Endothelial cell of umbilical vein (primary cell): ENCODE measurements around the gene STAT2. TPM values are rescaled to one million over a fixed set of nuclear protein-coding genes. Genes with fewer than 3 reads are reported as not detected.

Experiments
- BruUV-seq: library from RNA; stranded (reverse); fragments of 400-500 nt; replicated peaks from 2 replicates; lab custom pipeline; 2021; lab: Mats Ljungman, UMichigan
- CTCF ChIA-PET: fragments of 300-600, 350-600 bp; sonication (Branson Sonifier 250); formaldehyde crosslinking; loops from one replicate; lab custom pipeline; 2021; ENCODE audit warnings: antibody characterized with exemption, inconsistent platforms; lab: Charles Lee
- POLR2A ChIA-PET: fragments of 300-600, 350-600 bp; sonication (Branson Sonifier 250); formaldehyde crosslinking; loops from one replicate; lab custom pipeline; 2021; ENCODE audit warnings: antibody characterized with exemption, inconsistent platforms; lab: Charles Lee
- DNase-seq: peaks from one replicate; pipeline ENCODE4 v3.0.0-alpha.2; 2011; ENCODE audit warnings: low read depth, low spot score
- FAIRE-seq: peaks from 2 replicates; lab custom pipeline; 2011; peaks lifted over from hg19 to GRCh38; lab: Jason Lieb, UNC
- H2AFZ ChIP-seq: 2 replicates; pipeline ENCODE4 v1.6.0; 2012; ENCODE audit warnings: low read depth, low read length, control low read depth, inconsistent platforms
- H3K27ac ChIP-seq: 2 replicates; pipeline ENCODE4 v1.5.1; 2011; ENCODE audit warnings: low read depth, mild to moderate bottlenecking, control low read depth, low read length, moderate library complexity; ENCODE audit not compliant: insufficient read depth
- H3K27me3 ChIP-seq, 2 experiments: 2 replicates each; pipeline versions ENCODE4 v1.6.0 to v1.6.1; 2011; ENCODE audit warnings: low read length in 2 of 2, mixed read lengths in 1 of 2; ENCODE audit not compliant: control insufficient read depth in 2 of 2, insufficient read depth in 2 of 2
- H3K36me3 ChIP-seq, 2 experiments: 2 replicates in 1 of 2; 3 replicates in 1 of 2; pipeline ENCODE4 v1.5.1; 2011; ENCODE audit warnings: low read length in 2 of 2, mild to moderate bottlenecking in 1 of 2, moderate library complexity in 1 of 2; ENCODE audit not compliant: control insufficient read depth in 2 of 2, insufficient read depth in 2 of 2; ENCODE audit errors: extremely low read depth in 1 of 2
- H3K4me1 ChIP-seq: 3 replicates; pipeline ENCODE4 v1.5.1; 2011; ENCODE audit warnings: mild to moderate bottlenecking, low read length; ENCODE audit not compliant: control insufficient read depth, insufficient read depth; ENCODE audit errors: extremely low read depth
- H3K4me2 ChIP-seq: 2 replicates; pipeline ENCODE4 v1.6.1; 2011; ENCODE audit warnings: low read length, control low read depth, mixed read lengths; ENCODE audit not compliant: insufficient read depth
- H3K4me3 ChIP-seq, 3 experiments: fragments of 200-600 bp in 1 of 3; sonication (generic), shearing (Covaris generic) in 1 of 3; replicated peaks in 1 of 3; 2 replicates each; pipeline ENCODE4 v1.5.1; 2011 to 2016; ENCODE audit warnings: control low read depth in 3 of 3, low read length in 3 of 3, mild to moderate bottlenecking in 2 of 3, inconsistent platforms in 1 of 3, low read depth in 1 of 3, moderate library complexity in 1 of 3; ENCODE audit not compliant: insufficient read depth in 1 of 3
- H3K79me2 ChIP-seq: 2 replicates; pipeline ENCODE4 v1.6.0; 2012; ENCODE audit warnings: low read length, inconsistent platforms; ENCODE audit not compliant: control insufficient read depth, insufficient read depth
- H3K9ac ChIP-seq: replicated peaks from 2 replicates; pipeline ENCODE3; 2011; ENCODE audit warnings: low read length, control low read depth; ENCODE audit not compliant: insufficient read depth; ENCODE audit errors: extremely low read depth
- H3K9me1 ChIP-seq: replicated peaks from 3 replicates; pipeline ENCODE4 v1.6.0; 2011; ENCODE audit warnings: mild to moderate bottlenecking, low read length; ENCODE audit not compliant: control insufficient read depth, insufficient read depth; ENCODE audit errors: extremely low read depth
- H3K9me3 ChIP-seq: replicated peaks from 2 replicates; pipeline ENCODE4 v1.5.1; 2012; ENCODE audit warnings: low read length, inconsistent platforms; ENCODE audit not compliant: control insufficient read depth, insufficient read depth
- H4K20me1 ChIP-seq: replicated peaks from 2 replicates; pipeline ENCODE3; 2011; ENCODE audit warnings: mild to moderate bottlenecking, low read length; ENCODE audit not compliant: control insufficient read depth, insufficient read depth; ENCODE audit errors: extremely low read depth
- CTCF ChIP-seq, 2 donors: IDR thresholded peaks; 1 replicate in 1 of 2; 2 replicates in 1 of 2; pipeline ENCODE4 v1.5.1; 2011; ENCODE audit warnings: low read length in 2 of 2, mild to moderate bottlenecking in 2 of 2, moderate library complexity in 2 of 2, control low read depth in 1 of 2, inconsistent platforms in 1 of 2, low read depth in 1 of 2; ENCODE audit not compliant: insufficient read depth in 1 of 2; ENCODE audit errors: extremely low read depth in 1 of 2
- EZH2 ChIP-seq: IDR thresholded peaks from 2 replicates; pipeline ENCODE4 v1.6.1; 2012; ENCODE audit warnings: borderline replicate concordance, low read depth, mild to moderate bottlenecking, moderate library complexity, low read length, inconsistent platforms; ENCODE audit not compliant: severe bottlenecking
- FOS ChIP-seq: IDR thresholded peaks from 2 replicates; pipeline ENCODE4 v1.6.1; 2011; ENCODE audit warnings: mild to moderate bottlenecking, low read length, moderate library complexity, borderline replicate concordance; ENCODE audit not compliant: insufficient read depth
- GATA2 ChIP-seq: IDR thresholded peaks from 2 replicates; pipeline ENCODE4 v1.7.0; 2011; ENCODE audit warnings: low read depth, mild to moderate bottlenecking, moderate library complexity, mixed read lengths, low read length; ENCODE audit not compliant: insufficient read length, insufficient read depth
- JUN ChIP-seq: IDR thresholded peaks from 2 replicates; pipeline ENCODE4 v1.6.1; 2011; ENCODE audit warnings: borderline replicate concordance, low read depth; ENCODE audit not compliant: insufficient read length, insufficient read depth
- MAX ChIP-seq: IDR thresholded peaks from 2 replicates; pipeline ENCODE4 v1.6.1; 2011; ENCODE audit not compliant: insufficient read depth, insufficient read length
- MYC ChIP-seq: IDR thresholded peaks from one replicate; pipeline ENCODE4 v1.6.1; 2011; ENCODE audit warnings: mild to moderate bottlenecking, low read depth, low read length
- POLR2A ChIP-seq: IDR thresholded peaks from 2 replicates; pipeline ENCODE4 v1.6.1; 2012; ENCODE audit warnings: low read depth, mild to moderate bottlenecking, control low read depth, low read length
- POLR2AphosphoS5 ChIP-seq: IDR thresholded peaks from 2 replicates; pipeline ENCODE4 v1.6.1; 2012; ENCODE audit warnings: low read depth, mild to moderate bottlenecking, control low read depth, low read length, moderate library complexity; ENCODE audit not compliant: insufficient read depth
- dilution Hi-C: fragments of 300-500 bp; cut with MboI; formaldehyde crosslinking; loops from one replicate; pipeline ENCODE4 v1.15.0; 2019; ENCODE audit warnings: low sequenced_read_pairs; ENCODE audit not compliant: extremely low pct_ligation_motif_present
- intact Hi-C: fragments of 100-400 bp; cut with micrococcal nuclease; formaldehyde crosslinking; loops from one replicate; pipeline ENCODE4 v1.10.0; 2022
- polyA plus RNA-seq, 4 experiments: library from polyadenylated mRNA; depleted of rRNA in 3 of 4; stranded (reverse) in 3 of 4; unstranded in 1 of 4; fragments of >200 nt; gene quantifications; 2 replicates each; pipeline versions ENCODE4 v1.2.1 to v1.2.3, GENCODE V29; 2011 to 2012; ENCODE audit warnings: missing spikeins in 1 of 4
- total RNA-seq: library from RNA; stranded (reverse); gene quantifications from 2 replicates; pipeline ENCODE4 v1.2.3, GENCODE V29; 2021

STAT2 gene
- total and polyA plus RNA-seq, 2 donors (not counting 3 experiments of a cell fraction or from before 2014, with no cell fraction given): 62.8 to 66.5 TPM

- Histone ChIP-seq H3K4me1 (no peaks in the 10 kb centered on the region), H3K9me1 (no peaks in the 10 kb centered on the region), H3K4me2 (no peak overlapping the region), H3K27ac (no peak overlapping the region), H4K20me1 (no peaks in the 10 kb centered on the region), H2AFZ (no peak overlapping the region), H3K9me3 (no peaks in the 10 kb centered on the region), H3K79me2 (no peaks in the 10 kb centered on the region), H3K9ac (no peak overlapping the region), H3K27me3 (no peaks in the 10 kb centered on the region), H3K36me3 (no peaks in the 10 kb centered on the region), H3K4me3 (no peak overlapping the region)
- dilution Hi-C loops: no loop called here
- intact Hi-C loops: no loop called here
- FAIRE-seq (no peak), DNase-seq (no peak)
- BruUV-seq: no TSS peak
- POLR2A ChIA-PET: no interaction called here
- no peak for TF ChIP-seq MYC
- TF ChIP-seq POLR2A: no peak
- TF ChIP-seq CTCF (IDR thresholded peaks at IDR 0.05; ENCODE audit: extremely low read depth in 1 of 2, insufficient read depth in 1 of 2, low read depth in 1 of 2, low read length in 2 of 2): no peak
- no peak for TF ChIP-seq EZH2
- TF ChIP-seq FOS: no peak
- TF ChIP-seq POLR2AphosphoS5: no peak
- no peak for TF ChIP-seq JUN
- no peak for TF ChIP-seq MAX
- no peak for TF ChIP-seq GATA2
- CTCF ChIA-PET: interaction anchor here (2.0 kb wide), 1 partner anchor 16 kb away, joined by 4 read pairs; no protein-coding TSS in a partner anchor
These were observed 7.0 kb upstream of the STAT2 start for GRCh38 chr12:56366948-56367347.
